Erythroblast (primary cell): ENCODE measurements around the gene SLC46A1.

ENCODE experiments used
- GATA1 ChIP-seq: IDR thresholded peaks from 2 replicates; pipeline ENCODE4 v1.6.1; 2011; ENCODE audit warnings: low read depth, mild to moderate bottlenecking, control low read depth, low read length, moderate library complexity
- POLR2A ChIP-seq: IDR thresholded peaks from 2 replicates; pipeline ENCODE4 v1.6.1; 2011; ENCODE audit warnings: mild to moderate bottlenecking, low read length

GRCh38 chr17:28394337-28395116, 11.5 kb downstream of the SLC46A1 start:
- TF ChIP-seq POLR2A = no peak
- TF ChIP-seq GATA1 = no peak
